CD4-positive, CD25-positive, alpha-beta regulatory T cell (primary cell): ENCODE results near the gene APBA2. TPM values are rescaled to one million over a fixed set of nuclear protein-coding genes. Genes with fewer than 3 reads are reported as not detected.

Source experiments
- ATAC-seq, 2 donors: fragments of 150-1000 bp; cut with Tn5 transposase; one replicate each; pipeline ENCODE4 v1.10.0; 2021; ENCODE audit warnings: low read depth in 2 of 2, moderate number of reproducible peaks in 2 of 2, moderate library complexity in 1 of 2
- DNase-seq, 3 donors: peaks; one replicate each; pipeline versions ENCODE4 v3.0.0 to v3.0.0-alpha.2; 2012 to 2022; ENCODE audit warnings: mixed read lengths in 1 of 3
- H3K27ac ChIP-seq: one replicate; pipeline ENCODE4 v1.7.0; 2013; ENCODE audit warnings: mild to moderate bottlenecking, low read length; ENCODE audit not compliant: insufficient read depth, poor library complexity, severe bottlenecking
- H3K27me3 ChIP-seq: one replicate; pipeline ENCODE4 v1.7.0; 2013; ENCODE audit warnings: low read length; ENCODE audit not compliant: control insufficient read depth, insufficient read depth
- H3K36me3 ChIP-seq: one replicate; pipeline ENCODE4 v1.7.0; 2013; ENCODE audit warnings: mild to moderate bottlenecking, low read length, moderate library complexity; ENCODE audit not compliant: control insufficient read depth, insufficient read depth
- H3K4me1 ChIP-seq: 2 replicates; pipeline ENCODE4 v1.7.0; 2013; ENCODE audit warnings: mild to moderate bottlenecking, low read length; ENCODE audit not compliant: insufficient read depth, control insufficient read depth, poor library complexity, severe bottlenecking
- H3K4me3 ChIP-seq: one replicate; pipeline ENCODE4 v1.7.0; 2013; ENCODE audit warnings: low read depth, mild to moderate bottlenecking, low read length, moderate library complexity
- H3K9me3 ChIP-seq, 2 experiments: 1 replicate in 1 of 2; 2 replicates in 1 of 2; pipeline ENCODE4 v1.7.0; 2013; ENCODE audit warnings: low read length in 2 of 2, mild to moderate bottlenecking in 1 of 2, moderate library complexity in 1 of 2; ENCODE audit not compliant: control insufficient read depth in 2 of 2
- H3K27ac Mint-ChIP-seq, 3 donors: one replicate each; pipeline ENCODE4 v1.8.0; 2020 to 2022; ENCODE audit warnings: mild to moderate bottlenecking in 3 of 3, mixed read lengths in 3 of 3, moderate library complexity in 2 of 3
- H3K27me3 Mint-ChIP-seq: one replicate; pipeline ENCODE4 v1.8.0; 2022; ENCODE audit warnings: mild to moderate bottlenecking, mixed read lengths
- H3K36me3 Mint-ChIP-seq: one replicate; pipeline ENCODE4 v1.8.0; 2020; ENCODE audit warnings: mixed read lengths
- H3K4me1 Mint-ChIP-seq, 4 donors: one replicate each; pipeline ENCODE4 v1.8.0; 2020 to 2022; ENCODE audit warnings: mixed read lengths in 4 of 4, mild to moderate bottlenecking in 1 of 4
- H3K4me3 Mint-ChIP-seq, 4 donors: one replicate each; pipeline ENCODE4 v1.8.0; 2020 to 2022; ENCODE audit warnings: mild to moderate bottlenecking in 4 of 4, mixed read lengths in 4 of 4, moderate library complexity in 3 of 4
- H3K9me3 Mint-ChIP-seq, 7 donors: one replicate each; pipeline ENCODE4 v1.8.0; 2020 to 2022; ENCODE audit warnings: mixed read lengths in 7 of 7, mild to moderate bottlenecking in 3 of 7, moderate library complexity in 2 of 7
- polyA plus RNA-seq, 4 donors: library from polyadenylated mRNA; unstranded; fragments of 300-500 nt; fragmentation: Illumina TruSeq; gene quantifications; one replicate each; pipeline ENCODE4 v1.2.3, GENCODE V29; 2021
- total RNA-seq: library from RNA; stranded (reverse); gene quantifications from one replicate; pipeline ENCODE4 v1.2.3, GENCODE V29; 2022

The APBA2 gene
- total and polyA plus RNA-seq, 5 donors from 2014 or later = 8.6 to 24.2 (median 13.9) TPM

DNA sequence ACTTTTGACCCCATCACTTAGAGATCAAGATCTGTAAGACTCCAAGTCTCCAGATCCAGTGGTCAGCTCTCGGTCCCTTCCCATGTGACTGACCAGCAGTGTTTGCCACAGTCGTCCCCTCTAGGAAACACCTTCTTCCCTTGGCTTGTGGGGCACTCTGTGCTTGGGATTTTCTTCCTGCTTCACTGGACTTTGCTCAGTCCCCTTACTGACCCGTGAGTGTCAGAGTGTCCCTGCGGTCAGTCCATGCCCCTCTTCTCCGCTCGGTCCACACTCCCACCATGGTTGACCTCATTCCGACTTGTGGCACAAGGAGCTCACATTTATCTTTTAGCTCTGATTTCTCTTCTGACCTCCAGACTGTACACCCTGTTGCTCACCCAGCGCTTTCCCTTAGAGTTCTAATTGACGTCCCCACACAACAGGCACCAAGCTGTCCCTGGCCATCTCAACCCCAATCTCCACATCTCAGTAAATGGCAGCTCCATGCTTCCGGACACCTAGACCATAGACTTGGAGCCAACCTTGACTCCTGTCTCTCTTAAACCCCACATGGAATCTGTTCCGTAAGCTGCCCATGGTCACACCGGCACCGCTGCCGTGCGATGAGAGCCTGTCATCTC lies 67.9 kb downstream of the APBA2 start:
- Histone ChIP-seq H3K36me3 (no peaks in the 10 kb centered on the region), H3K4me1 (peaks cover 4% of the 10 kb centered on the region), H3K9me3 (no peaks in the 10 kb centered on the region), H3K4me3 (no peak overlapping the region), H3K27me3 (no peaks in the 10 kb centered on the region), H3K27ac (no peak overlapping the region)
- DNase-seq = no peak
- H3K27me3 Mint-ChIP-seq = no peaks in the 10 kb centered on the region
- H3K27ac Mint-ChIP-seq = peak overlapping the region in 2 of 3 donors; percentile 13 to 27
- peak overlapping the region in 2 of 4 donors; percentile 40 to 54 for H3K4me3 Mint-ChIP-seq
- H3K4me1 Mint-ChIP-seq = peaks cover 0 to 40% (median 16%) of the 10 kb centered on the region in 4 donors
- no peak for ATAC-seq
- no peaks in the 10 kb centered on the region for H3K9me3 Mint-ChIP-seq
- no peaks in the 10 kb centered on the region for H3K36me3 Mint-ChIP-seq

DNA sequence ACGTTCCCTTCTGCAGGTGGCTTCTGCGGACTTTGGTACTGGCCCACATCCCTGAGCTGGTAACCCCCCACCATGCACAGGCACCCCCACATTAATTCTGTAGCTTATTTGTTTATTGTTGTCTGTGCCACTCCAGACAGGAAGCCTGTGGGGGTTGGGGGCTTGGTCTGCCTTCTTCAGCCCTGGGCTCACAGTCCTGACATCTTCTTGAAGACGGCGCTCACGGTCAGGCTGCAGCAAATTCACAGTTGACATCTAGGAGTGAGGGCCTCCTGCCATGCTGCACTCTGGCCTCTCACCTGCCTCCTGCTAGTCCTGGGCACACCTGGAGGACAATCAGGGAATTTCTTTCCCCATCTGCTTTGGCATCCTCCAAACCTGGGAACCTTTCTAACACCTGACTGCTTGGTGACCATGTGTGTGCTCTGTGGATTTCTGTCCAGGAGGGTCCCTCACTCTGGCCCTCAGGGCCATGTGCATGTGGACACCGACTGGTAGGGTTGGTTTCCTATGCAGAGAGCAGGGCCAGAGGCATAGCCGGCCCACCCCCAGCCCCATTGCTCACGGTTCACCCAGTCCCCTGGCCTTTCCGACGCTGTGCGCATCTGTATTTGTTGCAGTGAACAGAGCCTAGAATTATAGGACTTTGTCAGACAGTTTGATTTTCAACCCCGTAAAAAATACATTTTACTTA lies 68.8 kb downstream of the APBA2 start:
- Histone ChIP-seq H3K9me3 (no peaks in the 10 kb centered on the region), H3K4me3 (no peak overlapping the region), H3K27ac (no peak overlapping the region), H3K27me3 (no peaks in the 10 kb centered on the region), H3K4me1 (peaks cover 4% of the 10 kb centered on the region), H3K36me3 (no peaks in the 10 kb centered on the region)
- H3K4me3 Mint-ChIP-seq = peak overlapping the region in 2 of 4 donors; percentile 20 to 35
- no peaks in the 10 kb centered on the region for H3K36me3 Mint-ChIP-seq
- H3K27me3 Mint-ChIP-seq = no peaks in the 10 kb centered on the region
- no peaks in the 10 kb centered on the region for H3K9me3 Mint-ChIP-seq
- no peak for DNase-seq
- H3K4me1 Mint-ChIP-seq = peaks cover 0 to 35% (median 17%) of the 10 kb centered on the region in 4 donors
- peak overlapping the region; percentile 3 to 64 (median 43) for H3K27ac Mint-ChIP-seq
- ATAC-seq = no peak

DNA sequence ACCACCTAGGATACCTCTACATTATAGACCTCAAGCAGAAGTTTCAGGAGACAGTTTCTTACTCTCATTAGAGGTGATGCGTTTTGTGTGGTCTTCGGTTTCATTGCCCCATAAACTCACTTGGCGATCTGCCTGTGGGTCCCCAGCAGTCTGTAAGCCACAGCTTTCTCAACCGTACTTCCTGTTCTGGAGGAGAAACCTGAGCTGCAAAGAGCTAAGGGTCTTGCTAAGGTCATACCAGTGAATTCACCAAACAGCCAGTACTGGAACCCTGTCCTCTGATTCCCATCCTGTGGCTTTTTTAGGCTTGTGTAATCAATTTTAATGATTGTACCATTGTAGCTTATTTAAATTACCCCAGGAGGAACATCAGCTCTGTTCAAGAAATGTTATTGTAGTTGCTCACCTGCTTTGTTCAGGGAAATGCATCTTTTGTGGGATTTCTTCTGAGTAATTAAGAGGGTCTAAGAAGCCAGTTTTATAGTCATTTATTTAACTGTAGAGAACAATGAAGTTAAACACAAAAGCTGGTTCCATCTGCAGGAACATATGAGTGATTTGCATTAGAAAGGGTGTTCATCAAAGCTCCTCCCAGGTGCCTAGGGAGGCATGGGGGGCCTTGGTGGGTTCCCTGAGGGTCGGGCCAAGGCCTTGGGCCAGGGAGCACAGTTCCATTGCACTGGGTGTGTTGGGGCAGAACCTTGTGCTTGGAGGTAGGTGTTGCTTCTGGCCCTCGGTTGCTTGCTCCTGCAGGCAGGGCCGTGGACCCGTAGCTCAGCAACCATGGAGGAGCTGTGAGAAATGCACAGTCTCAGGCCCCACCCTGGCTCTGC lies 69.6 kb downstream of the APBA2 start:
- Mint-ChIP-seq H3K4me1 (peaks cover 0 to 31% (median 16%) of the 10 kb centered on the region in 4 donors), H3K4me3 (peak overlapping the region in 2 of 4 donors; percentile 20 to 28), H3K27ac (peak overlapping the region; percentile 3 to 64 (median 43)), H3K9me3 (no peaks in the 10 kb centered on the region), H3K36me3 (no peaks in the 10 kb centered on the region), H3K27me3 (no peaks in the 10 kb centered on the region)
- Histone ChIP-seq H3K36me3 (no peaks in the 10 kb centered on the region), H3K27ac (no peak overlapping the region), H3K4me3 (no peak overlapping the region), H3K9me3 (no peaks in the 10 kb centered on the region), H3K27me3 (no peaks in the 10 kb centered on the region), H3K4me1 (peaks cover 4% of the 10 kb centered on the region)
- ATAC-seq (no peak), DNase-seq (no peak)

DNA sequence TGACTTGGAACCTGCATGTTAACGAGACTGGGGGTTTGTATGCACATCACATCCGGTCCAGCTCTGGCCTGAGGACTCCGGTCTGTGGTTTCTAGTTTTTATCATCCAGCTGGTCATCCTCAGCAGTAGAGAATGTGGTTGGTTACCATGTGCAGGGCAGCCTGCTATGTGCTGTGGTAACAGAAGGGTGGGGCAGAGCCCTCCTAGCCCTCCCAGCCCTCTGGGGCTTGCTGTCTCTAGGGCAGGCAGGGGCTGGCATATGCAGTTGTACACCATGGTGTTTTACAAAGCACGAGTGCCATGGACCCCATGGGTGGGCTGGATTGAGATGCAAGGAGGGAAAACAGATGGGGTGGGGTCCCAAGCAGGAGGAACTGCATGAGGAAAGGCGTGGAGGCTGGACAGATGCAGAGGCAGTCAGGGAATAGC lies 70.2 kb downstream of the APBA2 start:
- no peaks in the 10 kb centered on the region for H3K36me3 Mint-ChIP-seq
- no peaks in the 10 kb centered on the region for H3K36me3 ChIP-seq
- DNase-seq (no peak), ATAC-seq (no peak)
- no peaks in the 10 kb centered on the region for H3K9me3 Mint-ChIP-seq
- peaks cover 0 to 31% (median 15%) of the 10 kb centered on the region in 4 donors for H3K4me1 Mint-ChIP-seq
- H3K4me1 ChIP-seq = peaks cover 4% of the 10 kb centered on the region
- H3K4me3 Mint-ChIP-seq = no peak overlapping the region
- no peak overlapping the region for H3K27ac ChIP-seq
- H3K4me3 ChIP-seq = no peak overlapping the region
- H3K9me3 ChIP-seq = no peaks in the 10 kb centered on the region
- H3K27ac Mint-ChIP-seq = no peak overlapping the region
- H3K27me3 Mint-ChIP-seq = no peaks in the 10 kb centered on the region
- no peaks in the 10 kb centered on the region for H3K27me3 ChIP-seq

DNA sequence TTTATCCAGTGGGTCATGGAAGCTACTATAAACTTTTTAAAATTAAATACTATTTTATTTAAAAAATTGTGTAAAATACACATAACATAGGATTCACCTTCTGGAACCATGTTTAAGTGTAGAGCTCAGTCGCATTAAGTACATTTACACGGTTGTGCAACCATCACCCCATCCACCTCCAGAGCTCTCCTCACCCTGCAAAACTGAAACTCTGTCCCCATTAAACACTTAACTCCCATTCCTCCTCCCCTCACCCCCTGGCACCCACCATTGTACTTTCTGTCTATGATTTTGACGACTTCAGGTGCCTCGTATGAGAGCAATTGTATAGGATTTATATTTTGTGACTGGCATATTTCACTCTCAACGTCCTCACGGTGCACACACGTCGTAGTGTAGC lies 70.7 kb downstream of the APBA2 start:
- ATAC-seq (no peak), DNase-seq (no peak)
- Histone ChIP-seq H3K4me1 (peaks cover 4% of the 10 kb centered on the region), H3K4me3 (no peak overlapping the region), H3K9me3 (no peaks in the 10 kb centered on the region), H3K27ac (no peak overlapping the region), H3K27me3 (no peaks in the 10 kb centered on the region), H3K36me3 (no peaks in the 10 kb centered on the region)
- Mint-ChIP-seq H3K4me1 (peaks cover 0 to 31% (median 15%) of the 10 kb centered on the region in 4 donors), H3K27me3 (no peaks in the 10 kb centered on the region), H3K27ac (no peak overlapping the region), H3K4me3 (no peak overlapping the region), H3K9me3 (no peaks in the 10 kb centered on the region), H3K36me3 (no peaks in the 10 kb centered on the region)

DNA sequence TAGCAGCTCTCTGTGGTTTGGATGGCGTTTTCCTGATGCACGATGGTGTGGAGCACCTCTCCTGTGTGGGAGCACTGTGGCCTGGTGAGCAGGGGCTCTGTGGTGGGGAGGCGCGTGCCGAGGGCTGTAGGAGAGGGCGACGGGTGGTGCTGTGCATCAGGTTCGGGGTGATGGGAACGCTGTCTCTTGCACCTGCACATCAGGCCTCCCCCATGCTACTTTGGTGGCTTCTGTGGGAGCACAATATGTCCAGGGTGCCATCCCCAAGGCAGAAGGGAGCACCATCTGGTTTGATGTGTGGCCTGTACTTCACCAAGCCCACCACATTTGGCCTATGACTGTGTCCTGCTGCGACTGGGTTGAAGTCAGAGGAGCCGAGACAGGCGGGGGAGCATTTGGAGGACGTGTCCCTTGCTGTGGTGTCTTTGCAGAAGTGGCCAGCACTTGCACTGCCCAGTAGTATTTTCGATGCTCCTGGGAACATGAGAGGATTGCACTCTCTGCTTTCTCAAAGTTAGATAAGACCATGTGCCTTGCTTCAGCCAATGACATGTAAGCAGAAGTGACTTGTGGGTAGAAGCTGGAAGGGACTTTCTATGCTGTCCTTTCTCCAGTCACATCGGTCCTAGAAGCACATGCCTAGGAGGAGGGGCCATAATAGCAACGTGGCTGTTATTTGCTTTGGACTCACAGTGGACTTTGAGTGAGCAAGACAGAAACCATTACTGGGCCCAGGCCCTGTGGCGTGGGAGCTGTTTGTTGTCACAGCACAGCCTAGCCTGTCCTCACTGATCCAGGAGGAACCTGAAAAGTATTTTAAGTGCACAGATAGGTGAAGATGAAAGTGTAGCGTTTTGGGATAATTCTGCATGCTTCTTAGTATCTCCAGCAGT lies 72.1 kb downstream of the APBA2 start:
- Histone ChIP-seq H3K27ac (no peak overlapping the region), H3K4me1 (peaks cover 4% of the 10 kb centered on the region), H3K27me3 (no peaks in the 10 kb centered on the region), H3K36me3 (no peaks in the 10 kb centered on the region), H3K4me3 (no peak overlapping the region), H3K9me3 (no peaks in the 10 kb centered on the region)
- Mint-ChIP-seq H3K9me3 (no peaks in the 10 kb centered on the region), H3K36me3 (no peaks in the 10 kb centered on the region), H3K27ac (peak overlapping the region in 1 of 3 donors; percentile 14), H3K4me3 (no peak overlapping the region), H3K4me1 (peaks cover 0 to 31% (median 13%) of the 10 kb centered on the region in 4 donors), H3K27me3 (no peaks in the 10 kb centered on the region)
- ATAC-seq (no peak), DNase-seq (no peak)

DNA sequence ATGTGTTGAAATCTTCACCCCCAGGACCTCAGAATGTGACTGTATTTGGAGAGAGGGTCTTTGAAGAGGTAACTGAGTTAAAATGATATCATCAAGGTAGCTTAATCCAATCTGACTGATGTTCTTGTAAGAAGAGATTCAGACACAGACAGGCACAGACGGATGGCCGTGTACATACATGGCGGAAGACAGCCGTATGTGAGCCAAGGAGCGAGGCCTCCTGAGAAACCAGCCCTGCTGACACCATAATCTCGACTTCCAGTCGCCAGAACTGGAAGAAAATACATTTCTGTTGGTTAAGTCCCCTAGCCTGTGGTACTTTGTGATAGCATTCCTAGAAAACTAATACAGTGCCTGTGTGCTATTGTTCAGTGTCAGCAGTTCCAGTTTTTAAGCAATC lies 73.6 kb downstream of the APBA2 start:
- Histone ChIP-seq H3K9me3 (no peaks in the 10 kb centered on the region), H3K36me3 (no peaks in the 10 kb centered on the region), H3K4me3 (no peak overlapping the region), H3K27me3 (no peaks in the 10 kb centered on the region), H3K27ac (no peak overlapping the region), H3K4me1 (peaks cover 4% of the 10 kb centered on the region)
- Mint-ChIP-seq H3K9me3 (no peaks in the 10 kb centered on the region), H3K36me3 (peaks cover 8% of the 10 kb centered on the region), H3K4me1 (peaks cover 0 to 21% (median 8%) of the 10 kb centered on the region in 4 donors), H3K4me3 (no peak overlapping the region), H3K27me3 (no peaks in the 10 kb centered on the region), H3K27ac (no peak overlapping the region)
- DNase-seq (no peak), ATAC-seq (no peak)
